CD4-positive, CD25-positive, alpha-beta regulatory T cell (primary cell): ENCODE measurements around the gene SLC5A1. TPM values are rescaled to one million over a fixed set of nuclear protein-coding genes. Genes with fewer than 3 reads are reported as not detected.

Source experiments
- polyA plus RNA-seq, 4 donors: library from polyadenylated mRNA; unstranded; fragments of 300-500 nt; fragmentation: Illumina TruSeq; gene quantifications; one replicate each; pipeline ENCODE4 v1.2.3, GENCODE V29; 2021
- total RNA-seq: library from RNA; stranded (reverse); gene quantifications from one replicate; pipeline ENCODE4 v1.2.3, GENCODE V29; 2022

SLC5A1 gene
- total and polyA plus RNA-seq, 5 donors from 2014 or later = not detected

Other genes with a start within 250 kb of the SLC5A1 start
- gene YWHAH, start 98.7 kb upstream of the SLC5A1 start, total RNA-seq = 57.5 TPM
- 100 to 1,000 TPM in 2 of 4 donors, 10 to 100 TPM in 2; 87.8 to 186 (median 122) TPM for gene YWHAH, start 98.7 kb upstream of the SLC5A1 start, polyA plus RNA-seq
- not detected for gene C22orf42, start 116.0 kb downstream of the SLC5A1 start, total RNA-seq
- not detected for gene C22orf42, start 116.0 kb downstream of the SLC5A1 start, polyA plus RNA-seq
- 1.5 TPM for gene RFPL2, start 161.8 kb downstream of the SLC5A1 start, total RNA-seq
- gene RFPL2, start 161.8 kb downstream of the SLC5A1 start, polyA plus RNA-seq = 1 to 10 TPM in 1 of 4 donors, under 1 TPM in 3; 0.27 to 2.6 (median 0.34) TPM
- gene SLC5A4, start 212.1 kb downstream of the SLC5A1 start, total RNA-seq = not detected
- gene SLC5A4, start 212.1 kb downstream of the SLC5A1 start, polyA plus RNA-seq = not detected